Mesodermal cell (in vitro differentiated cells): Measurements from ENCODE around the gene PLAC9.
A peak's percentile ranks its signal among the peaks of the same experiment; 100 is the strongest.
"Not testable (repeated sequence)": the region's sequence is repeated elsewhere in the genome, so short reads cannot be mapped to it uniquely, and the experiment has no call there.

Source experiments
- H3K27ac ChIP-seq: 2 replicates; pipeline ENCODE4 v1.7.0; 2013; ENCODE audit warnings: mild to moderate bottlenecking, low read depth, low read length, moderate library complexity; ENCODE audit not compliant: severe bottlenecking
- H3K36me3 ChIP-seq: 2 replicates; pipeline ENCODE4 v1.7.1; 2013; ENCODE audit warnings: mild to moderate bottlenecking, low read length, moderate library complexity; ENCODE audit not compliant: control insufficient read depth, insufficient read depth
- H3K4me1 ChIP-seq: one replicate; pipeline ENCODE4 v1.7.1; 2013; ENCODE audit warnings: mild to moderate bottlenecking, low read length; ENCODE audit not compliant: insufficient read depth, control insufficient read depth, poor library complexity, severe bottlenecking
- H3K4me3 ChIP-seq: 2 replicates; pipeline ENCODE4 v1.7.0; 2013; ENCODE audit warnings: low read length, control low read depth, mild to moderate bottlenecking; ENCODE audit not compliant: insufficient read depth, poor library complexity, severe bottlenecking; ENCODE audit errors: extremely low read depth
- H3K9me3 ChIP-seq: 2 replicates; pipeline ENCODE4 v1.7.1; 2013; ENCODE audit warnings: mild to moderate bottlenecking, low read length, moderate library complexity; ENCODE audit not compliant: control insufficient read depth
- WGBS, 2 experiments: methylation state at CpG; one replicate each; pipeline ENCODE4 v1.1.5; 2013; ENCODE audit warnings: missing lambda C conversion rate in 2 of 2; ENCODE audit not compliant: insufficient coverage in 2 of 2; 5-methylcytosine and 5-hydroxymethylcytosine counted together

PLAC9 gene

GRCh38 chr10:80118669-80119068 is 13.9 kb upstream of the PLAC9 start:
- H3K27ac ChIP-seq = no peak overlapping the region
- no peaks in the 10 kb centered on the region for H3K36me3 ChIP-seq
- H3K4me3 ChIP-seq = no peak overlapping the region
- WGBS, 2 experiments = 100% methylated on average over 2 of the region's 4 CpGs; no CpG with 5 or more reads in 1 of the 2 experiments
- no peaks in the 10 kb centered on the region for H3K9me3 ChIP-seq
- H3K4me1 ChIP-seq = no peaks in the 10 kb centered on the region

GRCh38 chr10:80122110-80122710 is 10.3 kb upstream of the PLAC9 start:
- no peaks in the 10 kb centered on the region for H3K36me3 ChIP-seq
- H3K9me3 ChIP-seq = no peaks in the 10 kb centered on the region
- no peak overlapping the region for H3K4me3 ChIP-seq
- H3K27ac ChIP-seq = no peak overlapping the region
- no peaks in the 10 kb centered on the region for H3K4me1 ChIP-seq

- Histone ChIP-seq H3K4me1 (no peaks in the 10 kb centered on the region), H3K36me3 (no peaks in the 10 kb centered on the region), H3K4me3 (no peak overlapping the region), H3K27ac (no peak overlapping the region), H3K9me3 (no peaks in the 10 kb centered on the region)
- 78 to 84% methylated on average over 2 of the region's 2 CpGs for WGBS, 2 experiments
These were observed 9.8 kb upstream of the PLAC9 start for GRCh38 chr10:80122746-80123145.

- 90 to 100% methylated on average over 3 of the region's 4 CpGs for WGBS, 2 experiments
- no peak overlapping the region for H3K4me3 ChIP-seq
- no peak overlapping the region for H3K27ac ChIP-seq
- H3K9me3 ChIP-seq = no peaks in the 10 kb centered on the region
- H3K4me1 ChIP-seq = peaks cover 3% of the 10 kb centered on the region
- no peaks in the 10 kb centered on the region for H3K36me3 ChIP-seq
These were observed 5.7 kb upstream of the PLAC9 start for GRCh38 chr10:80126876-80127275.

GRCh38 chr10:80131499-80131901 is 1.0 kb upstream of the PLAC9 start:
- no peak overlapping the region for H3K27ac ChIP-seq
- H3K36me3 ChIP-seq = no peaks in the 10 kb centered on the region
- peaks cover 8% of the 10 kb centered on the region for H3K4me1 ChIP-seq
- H3K4me3 ChIP-seq = no peak overlapping the region
- 49 to 50% methylated on average over 5 to 6 of the region's 6 CpGs for WGBS, 2 experiments
- no peaks in the 10 kb centered on the region for H3K9me3 ChIP-seq

- no peaks in the 10 kb centered on the region for H3K9me3 ChIP-seq
- 81 to 87% methylated on average over 6 of the region's 6 CpGs for WGBS, 2 experiments
- peak overlapping the region; percentile 44 for H3K4me3 ChIP-seq
- H3K4me1 ChIP-seq = peaks cover 8% of the 10 kb centered on the region
- H3K27ac ChIP-seq = no peak overlapping the region
- no peaks in the 10 kb centered on the region for H3K36me3 ChIP-seq
These were observed 676 bp downstream of the PLAC9 start for GRCh38 chr10:80133206-80133605.

GRCh38 chr10:80133687-80134086 is 1.2 kb downstream of the PLAC9 start:
- 85 to 89% methylated on average over 8 of the region's 9 CpGs for WGBS, 2 experiments

GRCh38 chr10:80136134-80136571 is 3.6 kb downstream of the PLAC9 start:
- no peaks in the 10 kb centered on the region for H3K9me3 ChIP-seq
- no peak overlapping the region for H3K4me3 ChIP-seq
- H3K36me3 ChIP-seq = no peaks in the 10 kb centered on the region
- 85 to 96% methylated on average over 6 to 8 of the region's 8 CpGs for WGBS, 2 experiments
- H3K4me1 ChIP-seq = peaks cover 8% of the 10 kb centered on the region
- H3K27ac ChIP-seq = no peak overlapping the region

More at GRCh38 chr10:80133687-80134086, 1.2 kb downstream of the PLAC9 start:
- H3K36me3 ChIP-seq, H3K4me1 ChIP-seq, H3K9me3 ChIP-seq, H3K27ac ChIP-seq: not testable (repeated sequence)
- H3K4me3 ChIP-seq = peak overlapping the region; percentile 44

- no peaks in the 10 kb centered on the region for H3K36me3 ChIP-seq
- H3K4me1 ChIP-seq = peaks cover 5% of the 10 kb centered on the region
- H3K4me3 ChIP-seq = no peak overlapping the region
- no peaks in the 10 kb centered on the region for H3K9me3 ChIP-seq
- 86 to 89% methylated on average over 9 to 11 of the region's 14 CpGs for WGBS, 2 experiments
- no peak overlapping the region for H3K27ac ChIP-seq
These were observed 4.7 kb downstream of the PLAC9 start for GRCh38 chr10:80137031-80137862.

GRCh38 chr10:80137920-80138319 is 5.4 kb downstream of the PLAC9 start:
- Histone ChIP-seq H3K4me3 (no peak overlapping the region), H3K36me3 (no peaks in the 10 kb centered on the region), H3K9me3 (no peaks in the 10 kb centered on the region), H3K4me1 (peaks cover 5% of the 10 kb centered on the region), H3K27ac (no peak overlapping the region)
- WGBS, 2 experiments = 63 to 64% methylated on average over 3 of the region's 4 CpGs

GRCh38 chr10:80139265-80139664 is 6.7 kb downstream of the PLAC9 start:
- Histone ChIP-seq H3K27ac (no peak overlapping the region), H3K9me3 (no peaks in the 10 kb centered on the region), H3K4me3 (no peak overlapping the region), H3K36me3 (no peaks in the 10 kb centered on the region), H3K4me1 (no peaks in the 10 kb centered on the region)
- 88 to 100% methylated on average over 1 of the region's 2 CpGs for WGBS, 2 experiments
